Right ventricle myocardium superior (tissue), 1 donor: ENCODE measurements around the gene FAM151A. TPM values are rescaled to one million over a fixed set of nuclear protein-coding genes. Genes with fewer than 3 reads are reported as not detected.

Source experiments
- ATAC-seq: fragments of 200-7000 bp; cut with Tn5 transposase; one replicate; pipeline ENCODE4 v1.9.1; 2020; ENCODE audit warnings: mild to moderate bottlenecking; ENCODE audit not compliant: poor library complexity
- DNase-seq: peaks from one replicate; pipeline ENCODE4 v3.0.0-alpha.2; 2020
- intact Hi-C: fragments of 100-400 bp; cut with DNase I; formaldehyde crosslinking; loops from one replicate; pipeline ENCODE4 v1.11.2; 2022
- total RNA-seq: library from RNA; stranded (reverse); fragmentation: NEBNext Ultra II Directional; extraction: Animal tissue kit (Norgen Biotek cat#: 25700); gene quantifications from one replicate; pipeline ENCODE4 v1.2.1, GENCODE V29; 2021
- donor health status: DM: no; HTN: yes; CAD: no; lungs with severe emphysema.

Gene FAM151A
- total RNA-seq, 1 donor from 2014 or later: 2.1 TPM

GRCh38 chr1:54567961-54568360, 55.4 kb downstream of the FAM151A start:
- intact Hi-C loops: no loop called here
- ATAC-seq (peak; percentile 10), DNase-seq (no peak)

GRCh38 chr1:54566438-54567141, 56.7 kb downstream of the FAM151A start:
- intact Hi-C loops: no loop called here

DNA sequence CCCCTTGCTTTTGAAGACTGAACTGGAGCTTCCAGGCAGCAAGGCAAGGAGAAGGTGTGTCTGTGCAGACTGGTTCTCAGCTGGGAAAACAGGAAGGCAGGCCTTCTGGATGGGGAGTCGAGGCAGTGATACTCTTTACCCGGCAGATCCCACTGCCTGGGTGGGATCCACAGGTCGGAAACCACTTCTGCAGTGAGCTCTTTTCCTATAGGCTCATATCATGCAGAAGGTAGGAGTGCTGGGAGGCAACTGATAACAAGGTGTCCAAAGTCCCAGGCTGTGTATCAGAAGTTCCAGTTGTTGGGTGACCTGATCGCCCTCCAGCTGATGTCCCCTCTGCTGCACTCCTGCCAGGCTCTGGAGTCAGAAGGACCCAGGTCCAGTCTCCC, 58.2 kb downstream of the FAM151A start:
- ATAC-seq (no peak), DNase-seq (no peak)
- intact Hi-C loops: no loop called here

More at GRCh38 chr1:54566438-54567141, 56.7 kb downstream of the FAM151A start:
- ATAC-seq (no peak), DNase-seq (no peak)

DNA sequence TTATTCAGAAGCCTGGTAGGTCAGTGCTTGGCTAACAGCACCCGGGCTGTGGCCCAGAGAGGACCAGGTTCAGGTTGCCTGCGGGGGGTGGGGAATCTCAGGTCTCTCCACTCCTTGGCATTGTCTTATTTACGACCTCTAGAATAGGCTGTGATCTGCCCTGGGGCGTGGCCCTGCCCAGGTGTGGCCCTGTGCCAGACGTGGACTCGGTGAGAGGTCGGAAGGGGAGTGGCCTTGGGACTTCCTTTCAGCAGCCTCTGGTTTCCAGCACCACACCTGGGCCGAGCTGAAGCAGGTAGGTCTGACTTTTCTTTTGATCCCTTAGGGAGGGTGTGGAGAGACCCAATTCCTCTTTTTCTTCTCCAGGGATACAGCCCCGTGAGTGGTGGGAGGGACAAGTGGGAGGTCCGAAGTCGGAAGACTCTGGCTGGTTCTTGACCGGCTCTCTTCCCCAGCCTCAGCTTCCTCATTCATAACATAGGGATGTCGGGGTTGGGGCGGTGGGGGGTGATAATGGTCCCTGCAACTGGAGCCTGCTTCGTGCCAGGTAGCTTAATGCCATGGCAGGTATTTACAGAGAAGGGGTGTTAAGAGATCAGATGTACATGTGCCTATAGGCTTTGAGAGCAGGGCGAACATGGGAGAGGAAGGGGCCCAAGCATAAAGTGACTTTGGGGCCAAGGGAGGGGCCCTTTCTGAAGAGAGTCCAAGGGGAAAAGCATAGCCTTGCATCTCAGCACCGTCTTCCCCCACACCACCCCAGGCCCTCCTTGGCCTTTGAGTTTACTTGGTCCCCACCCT, 58.8 kb downstream of the FAM151A start:
- peak; percentile 5 for ATAC-seq
- no peak for DNase-seq
- intact Hi-C loops: no loop called here

- intact Hi-C loops: no loop called here
- DNase-seq: peak; percentile 86
- ATAC-seq: peak; percentile 90
Measured at GRCh38 chr1:54559771-54560231, 63.5 kb downstream of the FAM151A start.

Other genes starting within 250 kb of the FAM151A start
- gene SSBP3, start 217.1 kb downstream of the FAM151A start, total RNA-seq: 49.1 TPM
- gene ACOT11, start 75.3 kb downstream of the FAM151A start, total RNA-seq: 38.5 TPM
- gene MROH7, start 18.3 kb upstream of the FAM151A start, total RNA-seq: 4.5 TPM
- 14.8 TPM for gene TTC4, start 92.3 kb upstream of the FAM151A start, total RNA-seq
- 4.0 TPM for gene PARS2, start 141.0 kb upstream of the FAM151A start, total RNA-seq
- gene TTC22, start 177.8 kb upstream of the FAM151A start, total RNA-seq: not detected